ENCODE measurements around the gene SLC44A4. TPM values are rescaled to one million over a fixed set of nuclear protein-coding genes. Genes with fewer than 3 reads are reported as not detected.

Gene SLC44A4
- total RNA-seq, 5 donors from 2014 or later (not counting 1 experiment from before 2014, with no cell fraction given): 0.13 to 0.96 (median 0.57) TPM; not detected in 2

GRCh38 chr6:31903957-31904356 is 25.2 kb upstream of the SLC44A4 start:
- Mint-ChIP-seq H3K4me1 (peaks cover 20 to 22% (median 21%) of the 10 kb centered on the region in 3 donors), H3K9me3 (no peaks in the 10 kb centered on the region), H3K27ac (no peak overlapping the region), H3K27me3 (no peaks in the 10 kb centered on the region), H3K36me3 (no peaks in the 10 kb centered on the region), H3K4me3 (no peak overlapping the region)
- H3K36me3 ChIP-seq (ENCODE audit: control insufficient read depth in 2 of 2, extremely low read depth in 1 of 2, insufficient read depth in 1 of 2, low read length in 1 of 2): no peaks in the 10 kb centered on the region
- H3K9me3 ChIP-seq: no peaks in the 10 kb centered on the region
- DNase-seq (no peak), ATAC-seq (replicated peaks in 1 of 4) (no peak)
- H3K27me3 ChIP-seq (replicated peaks in 1 of 2; ENCODE audit: control insufficient read depth in 2 of 2, extremely low read depth in 1 of 2, insufficient read depth in 2 of 2, low read length in 1 of 2): peaks cover 0 to 9% of the 10 kb centered on the region in 2 experiments
- H3K27ac ChIP-seq (ENCODE audit: low read length): no peak overlapping the region
- no peak overlapping the region for H3K4me3 ChIP-seq (ENCODE audit: control insufficient read depth in 1 of 2, extremely low read depth in 1 of 2, low read length in 1 of 2)
- peaks cover 6 to 31% of the 10 kb centered on the region in 2 experiments for H3K4me1 ChIP-seq (ENCODE audit: control insufficient read depth in 1 of 2, extremely low read depth in 1 of 2, insufficient read depth in 2 of 2, low read length in 2 of 2)
- CTCF ChIA-PET: no interaction called here
- POLR2A ChIA-PET: no interaction called here
- WGBS (ENCODE audit: insufficient coverage): 100% methylated on average over 1 of the region's 3 CpGs

- Histone ChIP-seq H3K36me3 (ENCODE audit: control insufficient read depth in 2 of 2, extremely low read depth in 1 of 2, insufficient read depth in 1 of 2, low read length in 1 of 2) (no peaks in the 10 kb centered on the region), H3K27me3 (replicated peaks in 1 of 2; ENCODE audit: control insufficient read depth in 2 of 2, extremely low read depth in 1 of 2, insufficient read depth in 2 of 2, low read length in 1 of 2) (peaks cover 0 to 6% of the 10 kb centered on the region in 2 experiments), H3K27ac (ENCODE audit: low read length) (peak within 1 kb of the TSS; percentile 72), H3K4me3 (ENCODE audit: control insufficient read depth in 1 of 2, extremely low read depth in 1 of 2, low read length in 1 of 2) (peak within 1 kb of the TSS; percentile 55 to 76), H3K9me3 (no peaks in the 10 kb centered on the region), H3K4me1 (ENCODE audit: control insufficient read depth in 1 of 2, extremely low read depth in 1 of 2, insufficient read depth in 2 of 2, low read length in 2 of 2) (peaks cover 9 to 37% of the 10 kb centered on the region in 2 experiments)
- H3K9me3 Mint-ChIP-seq: no peaks in the 10 kb centered on the region
- WGBS (ENCODE audit: insufficient coverage): under 1% methylated on average over 59 of the region's 77 CpGs
- no peaks in the 10 kb centered on the region for H3K27me3 Mint-ChIP-seq
- ATAC-seq (replicated peaks in 1 of 4): peak; percentile 62 to 71 (median 70)
- POLR2A ChIA-PET: interaction anchor here in 1 of 2 donors (0.6 kb wide), 1 partner anchor 72 kb away, joined by 3 read pairs; no protein-coding TSS in a partner anchor
- no peaks in the 10 kb centered on the region for H3K36me3 Mint-ChIP-seq
- peaks cover 30 to 31% (median 31%) of the 10 kb centered on the region in 3 donors for H3K4me1 Mint-ChIP-seq
- DNase-seq: peak; percentile 63 to 92 (median 78)
- CTCF ChIA-PET: interaction anchor here (0.6 to 1.4 kb wide), 3 partner anchors 13 to 50 kb away, joined by 3 to 8 read pairs (median 3); no protein-coding TSS in a partner anchor
- peak within 1 kb of the TSS; percentile 77 to 89 (median 86) for H3K4me3 Mint-ChIP-seq
- H3K27ac Mint-ChIP-seq: peak within 1 kb of the TSS; percentile 84 to 90
These were observed 23.3 kb upstream of the SLC44A4 start, which contains the start of gene ZBTB12 for GRCh38 chr6:31901953-31902643. Gene ZBTB12, minus strand, starts transcription at chr6:31902086. Its CDS starts 781 bp downstream, at chr6:31901305.

GRCh38 chr6:31901415-31901952 is 22.7 kb upstream of the SLC44A4 start:
- Histone ChIP-seq H3K36me3 (ENCODE audit: control insufficient read depth in 2 of 2, extremely low read depth in 1 of 2, insufficient read depth in 1 of 2, low read length in 1 of 2) (no peaks in the 10 kb centered on the region), H3K27ac (ENCODE audit: low read length) (no peak overlapping the region), H3K9me3 (no peaks in the 10 kb centered on the region), H3K4me1 (ENCODE audit: control insufficient read depth in 1 of 2, extremely low read depth in 1 of 2, insufficient read depth in 2 of 2, low read length in 2 of 2) (peaks cover 9 to 43% of the 10 kb centered on the region in 2 experiments), H3K4me3 (ENCODE audit: control insufficient read depth in 1 of 2, extremely low read depth in 1 of 2, low read length in 1 of 2) (peak overlapping the region; percentile 46 to 76), H3K27me3 (replicated peaks in 1 of 2; ENCODE audit: control insufficient read depth in 2 of 2, extremely low read depth in 1 of 2, insufficient read depth in 2 of 2, low read length in 1 of 2) (peaks cover 0 to 5% of the 10 kb centered on the region in 2 experiments)
- H3K4me1 Mint-ChIP-seq: peaks cover 33 to 34% (median 33%) of the 10 kb centered on the region in 3 donors
- no peaks in the 10 kb centered on the region for H3K36me3 Mint-ChIP-seq
- ATAC-seq (replicated peaks in 1 of 4): peak; percentile 32 to 44 (median 38)
- H3K4me3 Mint-ChIP-seq: peak overlapping the region; percentile 64 to 77 (median 68)
- WGBS (ENCODE audit: insufficient coverage): 3% methylated on average over 5 of the region's 45 CpGs
- H3K9me3 Mint-ChIP-seq: no peaks in the 10 kb centered on the region
- CTCF ChIA-PET: interaction anchor here in 1 of 2 donors (0.6 kb wide), 1 partner anchor 50 kb away, joined by 8 read pairs; no protein-coding TSS in a partner anchor
- no peaks in the 10 kb centered on the region for H3K27me3 Mint-ChIP-seq
- POLR2A ChIA-PET: interaction anchor here in 1 of 2 donors (0.5 kb wide), 1 partner anchor 129 kb away, joined by 5 read pairs; no protein-coding TSS in a partner anchor
- peak; percentile 50 to 82 (median 63) for DNase-seq
- H3K27ac Mint-ChIP-seq: peak overlapping the region in 1 of 2 donors; percentile 11

- no peak overlapping the region for H3K27ac Mint-ChIP-seq
- Histone ChIP-seq H3K36me3 (ENCODE audit: control insufficient read depth in 2 of 2, extremely low read depth in 1 of 2, insufficient read depth in 1 of 2, low read length in 1 of 2) (peaks cover 0 to 3% of the 10 kb centered on the region in 2 donors), H3K4me1 (ENCODE audit: control insufficient read depth in 1 of 2, extremely low read depth in 1 of 2, insufficient read depth in 2 of 2, low read length in 2 of 2) (peaks cover 11 to 48% of the 10 kb centered on the region in 2 experiments), H3K27ac (ENCODE audit: low read length) (no peak overlapping the region), H3K9me3 (no peaks in the 10 kb centered on the region), H3K4me3 (ENCODE audit: control insufficient read depth in 1 of 2, extremely low read depth in 1 of 2, low read length in 1 of 2) (peak overlapping the region; percentile 46 to 76), H3K27me3 (replicated peaks in 1 of 2; ENCODE audit: control insufficient read depth in 2 of 2, extremely low read depth in 1 of 2, insufficient read depth in 2 of 2, low read length in 1 of 2) (peaks cover 0 to under 1% of the 10 kb centered on the region in 2 experiments)
- POLR2A ChIA-PET: interaction anchor here in 1 of 2 donors (0.5 kb wide), 1 partner anchor 128 kb away, joined by 5 read pairs; no protein-coding TSS in a partner anchor
- peaks cover 37 to 39% (median 38%) of the 10 kb centered on the region in 3 donors for H3K4me1 Mint-ChIP-seq
- peak overlapping the region; percentile 64 to 77 (median 68) for H3K4me3 Mint-ChIP-seq
- CTCF ChIA-PET: no interaction called here
- WGBS (ENCODE audit: insufficient coverage): 92% methylated on average over 25 of the region's 29 CpGs
- H3K9me3 Mint-ChIP-seq: no peaks in the 10 kb centered on the region
- no peaks in the 10 kb centered on the region for H3K27me3 Mint-ChIP-seq
- no peak for ATAC-seq (replicated peaks in 1 of 4)
- DNase-seq: peak in 2 of 35 experiments; percentile 16 to 21
- no peaks in the 10 kb centered on the region for H3K36me3 Mint-ChIP-seq
These were observed 22.2 kb upstream of the SLC44A4 start for GRCh38 chr6:31900917-31901414.

- no peaks in the 10 kb centered on the region for H3K27me3 Mint-ChIP-seq
- H3K4me1 ChIP-seq (ENCODE audit: control insufficient read depth in 1 of 2, extremely low read depth in 1 of 2, insufficient read depth in 2 of 2, low read length in 2 of 2): peaks cover 12 to 48% of the 10 kb centered on the region in 2 experiments
- H3K27ac Mint-ChIP-seq: peak overlapping the region; percentile 19 to 64
These were observed 21.3 kb upstream of the SLC44A4 start for GRCh38 chr6:31899882-31900722.

More at GRCh38 chr6:31899882-31900722, 21.3 kb upstream of the SLC44A4 start:
- 65% methylated on average over 36 of the region's 49 CpGs for WGBS (ENCODE audit: insufficient coverage)
- peak in 5 of 35 experiments; percentile 4 to 39 (median 10) for DNase-seq
- no peak for ATAC-seq (replicated peaks in 1 of 4)
- no peaks in the 10 kb centered on the region for H3K9me3 Mint-ChIP-seq
- H3K36me3 ChIP-seq (ENCODE audit: control insufficient read depth in 2 of 2, extremely low read depth in 1 of 2, insufficient read depth in 1 of 2, low read length in 1 of 2): peaks cover 3 to 6% of the 10 kb centered on the region in 2 donors
- ChIA-PET POLR2A (no interaction called here), CTCF (no interaction called here)
- no peak overlapping the region for H3K4me3 ChIP-seq (ENCODE audit: control insufficient read depth in 1 of 2, extremely low read depth in 1 of 2, low read length in 1 of 2)
- peaks cover 6% of the 10 kb centered on the region for H3K36me3 Mint-ChIP-seq
- no peak overlapping the region for H3K27ac ChIP-seq (ENCODE audit: low read length)
- peaks cover 41 to 45% (median 41%) of the 10 kb centered on the region in 3 donors for H3K4me1 Mint-ChIP-seq
- no peaks in the 10 kb centered on the region for H3K9me3 ChIP-seq
- H3K27me3 ChIP-seq (replicated peaks in 1 of 2; ENCODE audit: control insufficient read depth in 2 of 2, extremely low read depth in 1 of 2, insufficient read depth in 2 of 2, low read length in 1 of 2): no peaks in the 10 kb centered on the region
- peak overlapping the region; percentile 53 to 96 (median 58) for H3K4me3 Mint-ChIP-seq
